ENCODE measurements around the gene TIAM2.

DNA sequence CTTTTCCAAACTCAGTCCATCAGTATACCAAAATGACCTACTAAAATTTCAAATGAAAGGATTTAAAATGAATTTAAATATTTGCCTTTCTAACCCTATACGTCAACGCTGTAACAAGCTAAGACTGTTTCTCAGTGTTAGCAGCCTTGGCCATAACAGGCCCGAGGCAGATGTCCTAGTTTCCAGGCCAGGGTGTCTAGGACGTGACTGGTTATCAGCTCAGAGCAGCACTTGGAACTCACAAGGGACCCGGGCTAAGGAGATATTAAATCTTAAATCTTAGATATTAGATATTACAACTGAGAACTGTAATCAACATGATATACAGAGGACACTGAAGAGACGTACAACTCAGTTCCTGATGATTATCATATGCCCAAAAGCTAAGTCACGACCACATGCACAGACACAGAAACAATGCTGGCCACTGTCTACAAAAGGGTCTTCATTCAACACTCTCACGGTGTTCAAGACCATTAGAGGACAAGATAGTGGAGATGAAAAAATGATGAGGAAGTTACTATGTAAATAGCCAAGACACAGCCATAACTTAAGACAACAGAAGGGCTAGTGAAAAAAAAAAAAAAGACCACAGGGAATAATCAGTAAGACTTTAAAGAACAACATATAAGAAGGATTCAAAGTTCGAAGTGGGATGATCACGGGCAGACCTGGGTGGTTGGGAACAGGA is 268.4 kb downstream of the TIAM2 start, which contains the start of gene CLDN20:
- no peak for TF ChIP-seq POLR2AphosphoS5 (IDR thresholded peaks at IDR 0.05)
- TF ChIP-seq CTCF (IDR thresholded peaks at IDR 0.05), result no peak
- TF ChIP-seq POLR2A (IDR thresholded peaks at IDR 0.05), result no peak
- no peak for TF ChIP-seq EP300 (IDR thresholded peaks at IDR 0.05)

Measured in sigmoid colon (tissue), 4 donors.